Neural progenitor cell (in vitro differentiated cells): Measurements from ENCODE around the gene TNRC6C. TPM values are rescaled to one million over a fixed set of nuclear protein-coding genes. Genes with fewer than 3 reads are reported as not detected.

Experiments used
- DNase-seq: peaks from one replicate; pipeline ENCODE4 v3.0.0-alpha.2; 2016; ENCODE audit warnings: low spot score
- H2AFZ ChIP-seq: fragments of 200-600 bp; sonication (generic); replicated peaks from 2 replicates; pipeline ENCODE4 v1.6.1; 2016; ENCODE audit warnings: antibody characterized with exemption
- H3F3A ChIP-seq: fragments of 200-600 bp; sonication (generic); 2 replicates; pipeline ENCODE4 v1.6.1; 2016; ENCODE audit warnings: antibody characterized with exemption, low read depth
- H3K27ac ChIP-seq: fragments of 200-600 bp; sonication (generic); 2 replicates; pipeline ENCODE4 v1.5.1; 2016; ENCODE audit warnings: mild to moderate bottlenecking
- H3K27me3 ChIP-seq: fragments of 200-600 bp; sonication (generic); 2 replicates; pipeline ENCODE4 v1.6.1; 2016; ENCODE audit warnings: mild to moderate bottlenecking, moderate library complexity
- H3K36me3 ChIP-seq: fragments of 200-600 bp; sonication (generic); 2 replicates; pipeline ENCODE4 v1.5.1; 2016
- H3K4me1 ChIP-seq: fragments of 200-600 bp; sonication (generic); 2 replicates; pipeline ENCODE4 v1.6.1; 2016; ENCODE audit warnings: mixed run types
- H3K4me2 ChIP-seq: fragments of 200-600 bp; sonication (generic); 2 replicates; pipeline ENCODE4 v1.6.1; 2016
- H3K4me3 ChIP-seq: fragments of 200-600 bp; sonication (generic); 2 replicates; pipeline ENCODE4 v1.5.1; 2016
- H3K79me2 ChIP-seq: fragments of 200-600 bp; sonication (generic); 2 replicates; pipeline ENCODE4 v1.6.1; 2016; ENCODE audit warnings: low read depth
- H3K9ac ChIP-seq: fragments of 200-600 bp; sonication (generic); 2 replicates; pipeline ENCODE4 v1.6.1; 2016
- H3K9me3 ChIP-seq: fragments of 200-600 bp; sonication (generic); 2 replicates; pipeline ENCODE4 v1.5.1; 2016; ENCODE audit warnings: low read depth
- H4K20me1 ChIP-seq: fragments of 200-600 bp; sonication (generic); 2 replicates; pipeline ENCODE4 v1.6.1; 2016; ENCODE audit warnings: low read depth
- H3K27ac Mint-ChIP-seq: 3 replicates; pipeline ENCODE4 v1.8.0; 2021; ENCODE audit warnings: mixed read lengths
- H3K27me3 Mint-ChIP-seq: 2 replicates; pipeline ENCODE4 v1.8.0; 2022; ENCODE audit warnings: low read depth, mild to moderate bottlenecking, inconsistent platforms, moderate library complexity, mixed read lengths; ENCODE audit not compliant: insufficient read depth
- H3K36me3 Mint-ChIP-seq: 3 replicates; pipeline ENCODE4 v1.8.0; 2021; ENCODE audit warnings: mixed read lengths
- H3K4me1 Mint-ChIP-seq: 3 replicates; pipeline ENCODE4 v1.8.0; 2021; ENCODE audit warnings: mixed read lengths
- H3K4me3 Mint-ChIP-seq: 3 replicates; pipeline ENCODE4 v1.8.0; 2021; ENCODE audit warnings: mild to moderate bottlenecking, moderate library complexity, mixed read lengths
- H3K9me3 Mint-ChIP-seq: 3 replicates; pipeline ENCODE4 v1.8.0; 2020; ENCODE audit warnings: mixed read lengths
- EZH2 ChIP-seq: fragments of 200-600 bp; sonication (generic); IDR thresholded peaks from 2 replicates; pipeline ENCODE4 v1.6.1; 2017; ENCODE audit warnings: antibody characterized with exemption, mild to moderate bottlenecking, moderate library complexity
- EZH2phosphoT487 ChIP-seq: fragments of 200-600 bp; sonication (generic); IDR thresholded peaks from 2 replicates; pipeline ENCODE4 v1.6.1; 2017; ENCODE audit warnings: antibody characterized with exemption
- total RNA-seq: library from RNA; depleted of rRNA; stranded (reverse); fragments of >200 nt; gene quantifications from 2 replicates; pipeline ENCODE4 v1.2.3, GENCODE V29; 2015; ENCODE audit warnings: low replicate concordance
- TF ChIP-seq, protein P1 (sequence below): fragments of 200-600 bp; sonication (generic); IDR thresholded peaks from 2 replicates; pipeline ENCODE4 v1.5.1; 2017; ENCODE audit warnings: antibody characterized with exemption, mild to moderate bottlenecking

TNRC6C gene
- total RNA-seq, 1 donor from 2014 or later: 14.9 TPM

- DNase-seq: no peak
- no peaks in the 10 kb centered on the region for H3K9me3 Mint-ChIP-seq
- Histone ChIP-seq H3K9ac (no peak overlapping the region), H3F3A (peaks cover 27% of the 10 kb centered on the region), H3K4me1 (peaks cover 47% of the 10 kb centered on the region), H3K27me3 (no peaks in the 10 kb centered on the region), H3K4me3 (no peak overlapping the region), H3K27ac (no peak overlapping the region), H4K20me1 (no peaks in the 10 kb centered on the region), H3K79me2 (no peaks in the 10 kb centered on the region), H2AFZ (no peak overlapping the region), H3K36me3 (no peaks in the 10 kb centered on the region), H3K9me3 (no peaks in the 10 kb centered on the region), H3K4me2 (no peak overlapping the region)
- peaks cover 57% of the 10 kb centered on the region for H3K4me1 Mint-ChIP-seq
- peaks cover 2% of the 10 kb centered on the region for H3K27me3 Mint-ChIP-seq
- TF ChIP-seq, protein P1, sequence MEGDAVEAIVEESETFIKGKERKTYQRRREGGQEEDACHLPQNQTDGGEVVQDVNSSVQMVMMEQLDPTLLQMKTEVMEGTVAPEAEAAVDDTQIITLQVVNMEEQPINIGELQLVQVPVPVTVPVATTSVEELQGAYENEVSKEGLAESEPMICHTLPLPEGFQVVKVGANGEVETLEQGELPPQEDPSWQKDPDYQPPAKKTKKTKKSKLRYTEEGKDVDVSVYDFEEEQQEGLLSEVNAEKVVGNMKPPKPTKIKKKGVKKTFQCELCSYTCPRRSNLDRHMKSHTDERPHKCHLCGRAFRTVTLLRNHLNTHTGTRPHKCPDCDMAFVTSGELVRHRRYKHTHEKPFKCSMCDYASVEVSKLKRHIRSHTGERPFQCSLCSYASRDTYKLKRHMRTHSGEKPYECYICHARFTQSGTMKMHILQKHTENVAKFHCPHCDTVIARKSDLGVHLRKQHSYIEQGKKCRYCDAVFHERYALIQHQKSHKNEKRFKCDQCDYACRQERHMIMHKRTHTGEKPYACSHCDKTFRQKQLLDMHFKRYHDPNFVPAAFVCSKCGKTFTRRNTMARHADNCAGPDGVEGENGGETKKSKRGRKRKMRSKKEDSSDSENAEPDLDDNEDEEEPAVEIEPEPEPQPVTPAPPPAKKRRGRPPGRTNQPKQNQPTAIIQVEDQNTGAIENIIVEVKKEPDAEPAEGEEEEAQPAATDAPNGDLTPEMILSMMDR: no peak
- TF ChIP-seq EZH2phosphoT487 (no peak), EZH2 (no peak)
- H3K4me3 Mint-ChIP-seq: no peak overlapping the region
- H3K27ac Mint-ChIP-seq: peak overlapping the region; percentile 15
- no peaks in the 10 kb centered on the region for H3K36me3 Mint-ChIP-seq
Measured at GRCh38 chr17:77927777-77928518, 30.6 kb upstream of the TNRC6C start.

DNA sequence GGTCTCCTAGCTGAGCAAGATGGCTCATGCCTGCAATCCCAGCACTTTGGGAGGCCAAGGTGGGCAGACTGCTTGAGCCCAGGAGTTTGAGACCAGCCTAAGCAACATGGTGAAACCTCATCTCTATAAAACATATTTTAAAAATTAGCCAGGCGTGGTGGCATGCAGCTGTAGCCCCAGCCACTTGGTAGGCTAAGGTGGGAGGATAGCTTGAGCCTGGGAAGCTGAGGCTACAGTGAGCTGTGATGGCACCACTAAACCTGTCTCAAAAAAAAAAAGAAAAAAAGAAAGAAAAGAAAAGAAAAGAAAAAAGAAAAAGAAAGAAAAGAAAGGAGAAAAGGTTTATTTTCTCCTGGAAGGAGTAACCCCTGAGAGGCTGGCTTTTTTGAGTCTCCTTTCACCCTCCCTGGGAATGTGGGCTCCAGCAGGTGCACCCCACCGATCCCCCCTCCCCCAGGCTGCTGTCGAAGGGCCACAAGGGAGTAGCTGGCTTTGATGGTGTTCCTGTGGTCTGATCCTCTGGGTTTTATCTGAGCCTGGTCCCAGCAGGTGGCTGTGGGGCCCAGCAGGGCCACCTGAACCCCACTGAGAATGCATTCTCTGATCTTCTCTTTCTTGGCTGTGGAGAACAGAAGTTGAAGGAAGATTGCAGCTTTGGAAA lies 29.9 kb upstream of the TNRC6C start:
- Histone ChIP-seq H3K4me3 (no peak overlapping the region), H3K4me2 (peak overlapping the region; percentile 13), H3K9me3 (no peaks in the 10 kb centered on the region), H3K9ac (no peak overlapping the region), H3K79me2 (no peaks in the 10 kb centered on the region), H3K27me3 (no peaks in the 10 kb centered on the region), H4K20me1 (no peaks in the 10 kb centered on the region), H3K27ac (no peak overlapping the region), H3K36me3 (no peaks in the 10 kb centered on the region), H3K4me1 (peaks cover 40% of the 10 kb centered on the region), H2AFZ (no peak overlapping the region), H3F3A (peaks cover 20% of the 10 kb centered on the region)
- Mint-ChIP-seq H3K36me3 (no peaks in the 10 kb centered on the region), H3K4me1 (peaks cover 55% of the 10 kb centered on the region), H3K4me3 (no peak overlapping the region), H3K9me3 (no peaks in the 10 kb centered on the region), H3K27ac (no peak overlapping the region), H3K27me3 (no peaks in the 10 kb centered on the region)
- TF ChIP-seq EZH2phosphoT487: no peak
- no peak for TF ChIP-seq EZH2
- TF ChIP-seq, protein P1: no peak
- no peak for DNase-seq

DNA sequence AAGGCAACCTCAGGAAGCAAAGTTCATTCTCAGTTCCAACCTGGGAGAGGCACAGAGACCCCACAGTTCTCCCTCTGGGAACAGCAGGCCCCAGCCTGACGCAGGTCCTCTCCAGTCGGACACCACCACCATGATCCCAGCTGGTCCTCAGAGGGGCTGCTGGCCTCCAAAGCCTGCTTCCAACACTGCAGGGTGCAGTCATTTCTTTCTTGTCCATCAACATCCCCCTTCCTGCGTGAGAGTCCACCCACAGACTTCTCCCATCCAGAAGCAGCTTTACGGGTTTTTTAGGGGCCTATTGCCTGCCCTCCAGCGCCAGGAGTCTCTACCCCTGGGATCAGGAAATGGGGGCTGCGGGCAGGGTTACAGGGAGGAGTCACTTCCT lies 29.3 kb upstream of the TNRC6C start:
- Histone ChIP-seq H3K4me3 (no peak overlapping the region), H3K4me1 (peaks cover 35% of the 10 kb centered on the region), H2AFZ (no peak overlapping the region), H3K79me2 (no peaks in the 10 kb centered on the region), H3K9me3 (no peaks in the 10 kb centered on the region), H4K20me1 (no peaks in the 10 kb centered on the region), H3F3A (peaks cover 20% of the 10 kb centered on the region), H3K4me2 (peak overlapping the region; percentile 13), H3K9ac (no peak overlapping the region), H3K27ac (no peak overlapping the region), H3K36me3 (no peaks in the 10 kb centered on the region), H3K27me3 (no peaks in the 10 kb centered on the region)
- Mint-ChIP-seq H3K36me3 (no peaks in the 10 kb centered on the region), H3K4me1 (peaks cover 55% of the 10 kb centered on the region), H3K9me3 (no peaks in the 10 kb centered on the region), H3K27ac (no peak overlapping the region), H3K4me3 (no peak overlapping the region), H3K27me3 (no peaks in the 10 kb centered on the region)
- no peak for DNase-seq
- TF ChIP-seq EZH2: no peak
- no peak for TF ChIP-seq EZH2phosphoT487
- TF ChIP-seq, protein P1: no peak
